ENCODE measurements around the gene CRACDL. TPM values are rescaled to one million over a fixed set of nuclear protein-coding genes. Genes with fewer than 3 reads are reported as not detected.
A peak's percentile ranks its signal among the peaks of the same experiment; 100 is the strongest.

The CRACDL gene
- total RNA-seq, 3 donors from 2014 or later, result 8.0 to 18.1 (median 17.8) TPM

DNA sequence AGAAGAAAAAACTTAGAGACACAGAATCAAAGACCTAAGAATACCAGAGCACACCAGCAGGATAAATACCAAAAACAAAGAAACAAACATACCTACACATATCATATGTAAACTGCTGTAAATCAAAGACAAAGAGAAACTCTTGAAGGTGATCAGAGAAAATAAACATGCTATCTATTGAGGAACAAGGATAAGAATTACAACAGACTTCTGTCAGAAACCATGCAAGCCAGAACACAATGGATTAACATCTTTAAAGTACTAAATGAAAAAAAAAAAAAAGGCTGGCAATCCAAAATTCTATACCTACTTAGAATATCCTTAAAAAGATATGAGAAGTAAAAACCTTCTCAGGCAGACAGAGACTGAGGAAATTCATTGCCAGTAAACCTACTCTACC, 153.5 kb downstream of the CRACDL start:
- intact Hi-C loops (cut with DNase I, micrococcal nuclease), result no loop called here
- Histone ChIP-seq H3K4me1 (ENCODE audit: low read depth) (no peaks in the 10 kb centered on the region), H3K4me3 (no peak overlapping the region), H3K9me3 (peaks cover 14% of the 10 kb centered on the region), H3K36me3 (ENCODE audit: low read depth) (no peaks in the 10 kb centered on the region)
- TF ChIP-seq, protein P1, sequence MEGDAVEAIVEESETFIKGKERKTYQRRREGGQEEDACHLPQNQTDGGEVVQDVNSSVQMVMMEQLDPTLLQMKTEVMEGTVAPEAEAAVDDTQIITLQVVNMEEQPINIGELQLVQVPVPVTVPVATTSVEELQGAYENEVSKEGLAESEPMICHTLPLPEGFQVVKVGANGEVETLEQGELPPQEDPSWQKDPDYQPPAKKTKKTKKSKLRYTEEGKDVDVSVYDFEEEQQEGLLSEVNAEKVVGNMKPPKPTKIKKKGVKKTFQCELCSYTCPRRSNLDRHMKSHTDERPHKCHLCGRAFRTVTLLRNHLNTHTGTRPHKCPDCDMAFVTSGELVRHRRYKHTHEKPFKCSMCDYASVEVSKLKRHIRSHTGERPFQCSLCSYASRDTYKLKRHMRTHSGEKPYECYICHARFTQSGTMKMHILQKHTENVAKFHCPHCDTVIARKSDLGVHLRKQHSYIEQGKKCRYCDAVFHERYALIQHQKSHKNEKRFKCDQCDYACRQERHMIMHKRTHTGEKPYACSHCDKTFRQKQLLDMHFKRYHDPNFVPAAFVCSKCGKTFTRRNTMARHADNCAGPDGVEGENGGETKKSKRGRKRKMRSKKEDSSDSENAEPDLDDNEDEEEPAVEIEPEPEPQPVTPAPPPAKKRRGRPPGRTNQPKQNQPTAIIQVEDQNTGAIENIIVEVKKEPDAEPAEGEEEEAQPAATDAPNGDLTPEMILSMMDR (IDR thresholded peaks at IDR 0.05), result no peak
- DNase-seq (no peak), ATAC-seq (no peak)

DNA sequence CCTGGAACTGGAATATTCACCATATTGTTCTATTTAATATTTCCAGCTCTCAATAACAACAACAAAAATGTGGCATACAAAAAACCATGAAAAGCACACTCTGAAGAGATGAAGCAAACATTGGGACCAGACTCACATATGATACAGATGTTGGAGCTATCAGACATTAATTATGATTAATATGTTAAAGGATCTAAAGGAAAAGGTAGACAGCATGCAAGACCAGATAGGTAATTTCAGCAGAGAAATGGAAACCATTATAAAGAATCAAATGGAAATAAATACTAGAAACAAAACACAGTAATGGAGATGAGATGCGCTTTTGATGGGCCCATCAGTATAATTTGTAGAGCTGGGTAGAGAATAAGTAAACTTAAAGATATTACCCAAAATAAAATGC, 154.2 kb downstream of the CRACDL start:
- H3K4me1 ChIP-seq (ENCODE audit: low read depth), result no peaks in the 10 kb centered on the region
- ATAC-seq, result no peak
- H3K4me3 ChIP-seq, result no peak overlapping the region
- TF ChIP-seq, protein P1 (IDR thresholded peaks at IDR 0.05), result no peak
- no peaks in the 10 kb centered on the region for H3K36me3 ChIP-seq (ENCODE audit: low read depth)
- H3K9me3 ChIP-seq, result peaks cover 14% of the 10 kb centered on the region
- no peak for DNase-seq
- intact Hi-C loops (cut with DNase I, micrococcal nuclease), result no loop called here

DNA sequence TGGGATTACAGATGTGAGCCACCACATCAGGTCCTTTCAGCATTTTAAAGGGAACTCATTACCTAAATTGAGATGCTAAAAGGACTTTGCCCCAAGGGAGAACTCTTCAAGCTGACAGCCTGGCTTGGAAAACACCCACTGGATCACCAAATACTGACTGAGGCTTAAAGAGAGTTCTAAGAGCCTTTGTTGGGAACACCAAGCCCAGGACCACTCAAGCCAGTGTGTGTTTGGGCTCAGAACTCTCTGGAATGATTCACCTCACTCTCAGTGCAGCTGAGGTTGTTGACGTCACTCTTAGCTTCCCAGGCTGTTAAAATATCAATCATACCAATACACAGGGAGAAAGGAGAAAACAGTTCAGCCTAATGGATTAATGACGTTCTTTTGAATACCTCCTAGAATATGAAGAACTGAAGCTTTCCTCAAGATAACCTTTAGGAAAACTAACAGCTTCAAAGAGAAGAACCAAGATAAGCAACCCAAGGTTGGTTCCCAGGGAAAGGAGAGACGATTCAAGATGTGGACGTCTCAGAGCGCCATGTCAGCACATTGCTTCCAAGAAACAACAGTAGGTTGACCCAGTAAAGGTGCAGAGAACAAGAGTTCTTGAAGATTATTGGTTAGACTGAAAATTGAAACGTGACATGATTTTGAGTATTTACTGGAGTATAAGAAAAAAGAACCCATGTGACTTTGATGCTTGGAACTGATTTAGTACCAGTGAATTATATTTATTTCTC, 157.1 kb downstream of the CRACDL start:
- Histone ChIP-seq H3K9me3 (peaks cover 14% of the 10 kb centered on the region), H3K4me1 (ENCODE audit: low read depth) (no peaks in the 10 kb centered on the region), H3K36me3 (ENCODE audit: low read depth) (no peaks in the 10 kb centered on the region), H3K4me3 (no peak overlapping the region)
- TF ChIP-seq, protein P1 (IDR thresholded peaks at IDR 0.05), result no peak
- DNase-seq (no peak), ATAC-seq (no peak)
- intact Hi-C loops (cut with DNase I, micrococcal nuclease), result no loop called here

DNA sequence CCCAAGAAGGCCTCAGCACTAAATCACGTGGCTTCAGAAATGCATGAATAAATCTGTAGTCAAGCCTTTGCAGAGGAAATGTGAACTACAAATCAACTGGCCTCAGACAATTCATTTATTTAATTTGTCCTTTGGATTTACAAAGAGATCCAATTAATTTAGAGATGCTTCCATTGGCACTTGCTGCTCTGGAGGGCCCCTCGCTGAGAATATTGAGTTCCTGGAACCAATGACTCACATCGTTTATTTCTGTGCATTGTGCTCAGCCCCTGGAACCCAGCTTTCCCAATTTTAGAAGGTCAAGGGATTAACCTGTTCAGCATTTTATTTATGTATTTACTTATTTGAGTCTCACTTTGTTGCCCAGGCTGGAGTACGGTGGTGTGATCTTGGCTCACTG, 157.9 kb downstream of the CRACDL start:
- Histone ChIP-seq H3K4me1 (ENCODE audit: low read depth) (no peaks in the 10 kb centered on the region), H3K36me3 (ENCODE audit: low read depth) (no peaks in the 10 kb centered on the region), H3K9me3 (peaks cover 14% of the 10 kb centered on the region), H3K4me3 (no peak overlapping the region)
- TF ChIP-seq, protein P1 (IDR thresholded peaks at IDR 0.05), result no peak
- ATAC-seq, result no peak
- no peak for DNase-seq
- intact Hi-C loops (cut with DNase I, micrococcal nuclease), result no loop called here

DNA sequence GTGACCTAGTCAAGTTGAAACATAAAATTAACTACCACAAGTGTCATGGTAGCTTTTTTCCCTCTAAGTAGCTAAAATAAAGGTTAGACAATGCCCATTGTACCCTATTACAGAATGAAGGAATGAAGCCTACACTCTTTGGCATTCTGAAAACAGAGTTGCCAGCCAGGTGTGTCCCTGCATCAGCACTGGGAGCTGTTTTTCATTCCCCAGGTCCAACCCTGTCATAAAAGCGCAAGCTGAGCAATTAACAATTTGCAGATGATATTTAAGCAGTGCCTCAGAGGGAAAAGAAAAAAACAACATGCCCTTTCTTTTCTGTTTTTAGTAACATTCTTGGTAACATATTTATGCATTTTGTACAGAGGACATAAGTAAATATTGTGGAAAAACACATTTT, 158.3 kb downstream of the CRACDL start:
- ATAC-seq (peak; percentile 70), DNase-seq (no peak)
- no peak overlapping the region for H3K4me3 ChIP-seq
- no peaks in the 10 kb centered on the region for H3K36me3 ChIP-seq (ENCODE audit: low read depth)
- no peaks in the 10 kb centered on the region for H3K4me1 ChIP-seq (ENCODE audit: low read depth)
- peaks cover 13% of the 10 kb centered on the region for H3K9me3 ChIP-seq
- TF ChIP-seq, protein P1 (IDR thresholded peaks at IDR 0.05), result no peak
- intact Hi-C loops (cut with DNase I, micrococcal nuclease), result no loop called here
